BJ (cell line): ENCODE measurements around the gene POMGNT2. TPM values are rescaled to one million over a fixed set of nuclear protein-coding genes. Genes with fewer than 3 reads are reported as not detected.

Experiments
- CTCF ChIA-PET: fragments of 350-600 bp; formaldehyde crosslinking; extraction: SDS; loops from one replicate; lab custom pipeline; 2021; ENCODE audit warnings: antibody characterized with exemption, inconsistent platforms; lab: Yijun Ruan, JAX
- POLR2A ChIA-PET: fragments of 300-600 bp; sonication (Branson Sonifier 250); formaldehyde crosslinking; extraction: SDS; loops from one replicate; lab custom pipeline; 2021; ENCODE audit warnings: antibody characterized with exemption; lab: Charles Lee
- DNase-seq: peaks from one replicate; pipeline ENCODE4 v3.0.0-alpha.2; 2011; ENCODE audit warnings: low read depth
- H3K27me3 ChIP-seq: 2 replicates; pipeline ENCODE4 v1.6.0; 2011; ENCODE audit warnings: low read length; ENCODE audit not compliant: control insufficient read depth, insufficient read depth
- H3K36me3 ChIP-seq: 2 replicates; pipeline ENCODE4 v1.5.1; 2011; ENCODE audit warnings: low read length; ENCODE audit not compliant: control insufficient read depth, insufficient read depth
- H3K4me3 ChIP-seq: 2 replicates; pipeline ENCODE4 v1.5.1; 2011; ENCODE audit warnings: low read depth, mild to moderate bottlenecking, control low read depth, low read length
- CTCF ChIP-seq: IDR thresholded peaks from 2 replicates; pipeline ENCODE4 v1.5.1; 2011; ENCODE audit warnings: low read depth, mild to moderate bottlenecking, control low read depth, inconsistent platforms, low read length, moderate library complexity; ENCODE audit not compliant: insufficient read depth
- polyA minus RNA-seq: library from RNA; depleted of rRNA, polyadenylated mRNA; stranded (reverse); fragments of >200 nt; gene quantifications from 2 replicates; pipeline ENCODE4 v1.2.3, GENCODE V29; 2011; rRNA and poly(A)+ RNA removed
- polyA plus RNA-seq: library from polyadenylated mRNA; depleted of rRNA; stranded (reverse); fragments of >200 nt; gene quantifications from 2 replicates; pipeline ENCODE4 v1.2.3, GENCODE V29; 2011; rRNA removed

POMGNT2 gene
- polyA plus RNA-seq (10.4 and 20.0 TPM in 2 replicates), polyA minus RNA-seq (3.9 and 7.5 TPM in 2 replicates)

- peak; percentile 25 for DNase-seq
- Histone ChIP-seq H3K4me3 (peak within 1 kb of the TSS; percentile 86), H3K27me3 (peaks cover 2% of the 10 kb centered on the region; the same call in 1 of the 2 replicates), H3K36me3 (no peaks in the 10 kb centered on the region)
- ChIA-PET CTCF (interaction anchor here (0.9 kb wide), 1 partner anchor 9 kb away, joined by 5 read pairs; no protein-coding TSS in a partner anchor), POLR2A (interaction anchor here (0.6 kb wide), 1 partner anchor 183 kb away, joined by 4 read pairs; no protein-coding TSS in a partner anchor)
- no peak for TF ChIP-seq CTCF
These were observed at the start of gene POMGNT2 for GRCh38 chr3:43105596-43106292. TSS of gene POMGNT2 (minus strand) at chr3:43106079. CDS start at chr3:43081431, 24,648 bp downstream.

- Histone ChIP-seq H3K27me3 (peaks cover 8% of the 10 kb centered on the region), H3K36me3 (no peaks in the 10 kb centered on the region), H3K4me3 (no peak overlapping the region)
- TF ChIP-seq CTCF, result no peak
- ChIA-PET POLR2A (no interaction called here), CTCF (interaction anchor here (2.6 to 7.1 kb wide), 2 partner anchors 193 to 348 kb away, joined by 11 to 97 read pairs; no protein-coding TSS in a partner anchor)
- DNase-seq, result no peak
These were observed 49.1 kb upstream of the POMGNT2 start for GRCh38 chr3:43154980-43155379.

GRCh38 chr3:43153216-43154083, 47.6 kb upstream of the POMGNT2 start:
- 0 out of 2 replicates have a peak, but pooled peaks have one; percentile 8 for TF ChIP-seq CTCF
- no peaks in the 10 kb centered on the region for H3K36me3 ChIP-seq
- DNase-seq, result no peak
- no peak overlapping the region for H3K4me3 ChIP-seq
- ChIA-PET CTCF (interaction anchor here (0.8 to 7.1 kb wide), 3 partner anchors 23 to 191 kb away, joined by 3 to 97 read pairs (median 3); no protein-coding TSS in a partner anchor), POLR2A (no interaction called here)
- peaks cover 6% of the 10 kb centered on the region for H3K27me3 ChIP-seq

- TF ChIP-seq CTCF, result no peak
- H3K4me3 ChIP-seq, result no peak overlapping the region
- peaks cover 4% of the 10 kb centered on the region for H3K27me3 ChIP-seq
- no peak for DNase-seq
- ChIA-PET POLR2A (no interaction called here), CTCF (interaction anchor here (1.0 to 7.1 kb wide), 2 partner anchors 15 to 191 kb away, joined by 3 to 97 read pairs; no protein-coding TSS in a partner anchor)
- H3K36me3 ChIP-seq, result no peaks in the 10 kb centered on the region
These were observed 46.8 kb upstream of the POMGNT2 start for GRCh38 chr3:43152649-43153048.

GRCh38 chr3:43148033-43148432, 42.2 kb upstream of the POMGNT2 start:
- Histone ChIP-seq H3K4me3 (no peak overlapping the region), H3K36me3 (no peaks in the 10 kb centered on the region), H3K27me3 (peaks cover 4% of the 10 kb centered on the region)
- TF ChIP-seq CTCF, result no peak
- POLR2A ChIA-PET, result no interaction called here
- CTCF ChIA-PET, result interaction anchor here (4.6 kb wide), 1 partner anchor 186 kb away, joined by 30 read pairs; no protein-coding TSS in a partner anchor
- DNase-seq, result no peak
